Activated T-cell treated with anti-CD3 and anti-CD28 coated beads for 24 hours (primary cell): ENCODE results near the gene KLF15.

Experiments
- DNase-seq: peaks from one replicate; pipeline ENCODE4 v3.0.0-alpha.2; 2020; ENCODE audit warnings: low read depth

KLF15 gene

GRCh38 chr3:126305427-126305826 lies 51.8 kb downstream of the KLF15 start:
- DNase-seq, result no peak

- no peak for DNase-seq
These were observed 52.5 kb downstream of the KLF15 start for GRCh38 chr3:126304704-126305103.

GRCh38 chr3:126304291-126304690 lies 52.9 kb downstream of the KLF15 start:
- DNase-seq, result no peak

DNA sequence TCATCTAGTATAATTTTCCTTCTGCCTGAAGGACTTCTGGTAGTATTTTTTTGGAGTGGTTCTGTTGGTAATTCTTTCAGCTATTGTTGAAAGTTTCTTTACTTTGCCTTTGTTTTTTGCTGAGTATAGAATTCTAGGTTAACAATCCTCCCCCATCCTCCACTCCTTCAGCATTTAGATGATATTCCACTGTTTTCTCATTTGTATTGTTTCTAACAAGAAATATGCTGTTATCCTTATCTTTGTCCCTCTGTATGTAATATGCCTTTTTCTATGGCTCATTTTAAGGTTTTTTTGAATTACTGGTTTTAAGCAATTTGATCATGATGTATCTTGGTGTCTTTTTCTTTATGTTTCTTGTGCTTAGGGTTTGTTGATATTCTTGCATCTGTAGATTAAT lies 53.9 kb downstream of the KLF15 start:
- no peak for DNase-seq

GRCh38 chr3:126300761-126301481 lies 56.3 kb downstream of the KLF15 start:
- no peak for DNase-seq

DNA sequence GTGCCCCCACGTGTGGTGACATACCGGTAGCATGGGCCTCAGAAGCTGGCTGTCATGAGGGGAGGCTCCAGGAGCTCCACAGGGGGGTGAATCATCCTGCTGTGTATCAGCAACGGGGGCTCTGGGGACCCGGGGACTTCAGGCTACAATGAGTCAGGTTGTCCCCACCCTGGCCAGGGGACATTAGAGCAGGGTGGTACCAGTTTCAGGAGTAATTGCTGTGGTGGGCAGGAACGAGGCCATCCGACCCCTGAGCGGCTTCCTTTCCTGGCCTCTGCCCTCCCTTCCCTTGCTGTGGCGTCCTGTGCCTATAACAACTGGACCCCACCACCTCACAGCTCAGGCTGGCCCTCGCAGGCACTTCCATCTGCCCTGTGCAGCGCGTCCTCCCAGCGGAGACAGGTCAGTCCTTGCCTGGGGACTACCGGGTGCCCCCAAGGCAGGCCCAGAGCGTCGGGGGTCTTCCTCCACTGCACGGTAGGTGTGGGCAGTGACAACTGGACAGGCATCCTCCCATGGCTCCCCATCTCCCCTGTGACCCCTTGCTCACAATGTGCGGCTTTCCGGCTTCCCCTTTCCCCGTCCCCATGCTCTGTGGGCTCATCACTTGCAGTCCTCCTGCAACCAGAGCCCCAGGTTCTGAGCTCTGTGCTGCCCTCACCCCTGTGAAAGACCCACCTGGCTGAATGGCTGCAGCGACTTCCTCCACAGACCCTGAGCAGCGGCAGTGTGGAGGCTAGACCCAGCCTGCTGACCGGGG lies 57.0 kb downstream of the KLF15 start:
- DNase-seq, result no peak

DNA sequence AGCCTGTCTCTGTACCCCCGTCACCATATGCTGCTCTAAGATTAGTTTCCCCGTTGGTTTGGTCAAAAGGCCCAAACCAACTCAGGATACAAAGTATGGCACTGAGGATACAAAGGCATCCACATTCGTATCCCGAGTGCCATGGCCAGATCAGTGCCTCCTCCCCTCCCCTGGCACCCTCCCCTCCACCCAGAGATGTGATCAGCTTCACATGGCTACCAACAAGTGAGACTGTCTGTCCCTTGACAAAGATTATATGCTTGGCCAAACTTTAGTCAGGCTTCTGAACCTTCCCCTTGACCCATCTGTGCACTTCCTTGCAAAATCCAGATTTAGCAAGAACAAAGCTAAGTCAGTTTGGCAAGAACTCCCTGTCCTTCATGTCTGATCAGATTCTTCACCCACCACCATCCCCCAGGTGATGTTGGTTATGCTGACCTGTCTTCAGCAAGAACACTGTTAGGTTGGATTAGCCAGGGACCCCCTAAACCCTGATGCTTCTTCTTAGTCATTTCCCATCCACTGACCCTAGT lies 61.7 kb downstream of the KLF15 start:
- DNase-seq, result no peak

DNA sequence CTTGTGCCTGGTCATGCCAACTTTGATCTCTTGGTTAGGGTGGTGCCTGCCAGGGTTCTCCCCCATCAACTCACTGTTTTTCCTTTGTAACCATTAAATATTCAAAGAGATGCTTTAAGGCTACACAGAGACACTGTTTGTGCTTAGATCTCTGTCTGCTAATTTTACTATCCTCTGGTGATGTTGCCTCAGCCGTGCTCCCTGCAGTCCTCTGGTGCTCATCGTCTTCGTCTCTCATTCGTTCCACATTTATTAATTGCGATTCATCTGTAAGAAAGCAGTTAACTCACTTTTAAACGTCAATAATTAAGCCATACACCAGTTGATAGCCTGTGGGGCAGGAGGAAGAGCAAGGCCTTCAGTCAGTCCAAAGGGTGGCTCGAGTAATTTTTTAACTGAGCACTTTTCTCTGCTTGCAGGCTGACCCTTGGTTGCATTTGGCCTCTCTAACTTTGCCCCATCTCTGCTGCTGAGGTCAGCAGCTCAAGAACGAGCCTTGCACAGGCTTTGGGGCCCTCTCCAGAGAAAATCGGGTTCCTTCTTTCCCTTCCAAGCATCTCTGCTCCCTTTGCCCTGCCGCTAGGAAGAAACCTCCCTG lies 62.9 kb downstream of the KLF15 start:
- no peak for DNase-seq

- no peak for DNase-seq
These were observed 63.7 kb downstream of the KLF15 start for GRCh38 chr3:126293370-126294082.
